Bronchial epithelial cell (primary cell): ENCODE results near the gene KIAA0232. TPM values are rescaled to one million over a fixed set of nuclear protein-coding genes. Genes with fewer than 3 reads are reported as not detected.

ENCODE experiments used
- DNase-seq: peaks from one replicate; pipeline ENCODE4 v3.0.0-alpha.2; 2010; ENCODE audit warnings: low read depth
- FAIRE-seq: peaks from 2 replicates; lab custom pipeline; 2011; peaks lifted over from hg19 to GRCh38; lab: Jason Lieb, UNC
- H3K27me3 ChIP-seq: 2 replicates; pipeline ENCODE4 v1.5.1; 2011; ENCODE audit warnings: low read length; ENCODE audit not compliant: control insufficient read depth, insufficient read depth
- H3K36me3 ChIP-seq: 2 replicates; pipeline ENCODE4 v1.5.1; 2011; ENCODE audit warnings: low read length; ENCODE audit not compliant: control insufficient read depth, insufficient read depth
- H3K4me3 ChIP-seq: 2 replicates; pipeline ENCODE4 v1.5.1; 2011; ENCODE audit warnings: mild to moderate bottlenecking, low read depth, low read length, control low read depth
- total RNA-seq: library from RNA; depleted of rRNA; stranded (reverse); fragments of >200 nt; gene quantifications from 2 replicates; pipeline ENCODE4 v1.2.1, GENCODE V29; 2014
- TF ChIP-seq, protein P1 (sequence below): IDR thresholded peaks from 2 replicates; pipeline ENCODE4 v1.5.1; 2011; ENCODE audit warnings: mild to moderate bottlenecking, moderate library complexity, low read length, control low read depth, inconsistent platforms; ENCODE audit not compliant: insufficient read depth, severe bottlenecking

KIAA0232 gene
- total RNA-seq, 1 donor from 2014 or later: 20.5 TPM

- Histone ChIP-seq H3K27me3 (no peaks in the 10 kb centered on the region), H3K4me3 (no peak overlapping the region), H3K36me3 (peaks cover 8% of the 10 kb centered on the region)
- no peak for DNase-seq
- TF ChIP-seq, protein P1, sequence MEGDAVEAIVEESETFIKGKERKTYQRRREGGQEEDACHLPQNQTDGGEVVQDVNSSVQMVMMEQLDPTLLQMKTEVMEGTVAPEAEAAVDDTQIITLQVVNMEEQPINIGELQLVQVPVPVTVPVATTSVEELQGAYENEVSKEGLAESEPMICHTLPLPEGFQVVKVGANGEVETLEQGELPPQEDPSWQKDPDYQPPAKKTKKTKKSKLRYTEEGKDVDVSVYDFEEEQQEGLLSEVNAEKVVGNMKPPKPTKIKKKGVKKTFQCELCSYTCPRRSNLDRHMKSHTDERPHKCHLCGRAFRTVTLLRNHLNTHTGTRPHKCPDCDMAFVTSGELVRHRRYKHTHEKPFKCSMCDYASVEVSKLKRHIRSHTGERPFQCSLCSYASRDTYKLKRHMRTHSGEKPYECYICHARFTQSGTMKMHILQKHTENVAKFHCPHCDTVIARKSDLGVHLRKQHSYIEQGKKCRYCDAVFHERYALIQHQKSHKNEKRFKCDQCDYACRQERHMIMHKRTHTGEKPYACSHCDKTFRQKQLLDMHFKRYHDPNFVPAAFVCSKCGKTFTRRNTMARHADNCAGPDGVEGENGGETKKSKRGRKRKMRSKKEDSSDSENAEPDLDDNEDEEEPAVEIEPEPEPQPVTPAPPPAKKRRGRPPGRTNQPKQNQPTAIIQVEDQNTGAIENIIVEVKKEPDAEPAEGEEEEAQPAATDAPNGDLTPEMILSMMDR: no peak
- no peak for FAIRE-seq
Observed at GRCh38 chr4:6920171-6920570, 137.6 kb downstream of the KIAA0232 start.

DNA sequence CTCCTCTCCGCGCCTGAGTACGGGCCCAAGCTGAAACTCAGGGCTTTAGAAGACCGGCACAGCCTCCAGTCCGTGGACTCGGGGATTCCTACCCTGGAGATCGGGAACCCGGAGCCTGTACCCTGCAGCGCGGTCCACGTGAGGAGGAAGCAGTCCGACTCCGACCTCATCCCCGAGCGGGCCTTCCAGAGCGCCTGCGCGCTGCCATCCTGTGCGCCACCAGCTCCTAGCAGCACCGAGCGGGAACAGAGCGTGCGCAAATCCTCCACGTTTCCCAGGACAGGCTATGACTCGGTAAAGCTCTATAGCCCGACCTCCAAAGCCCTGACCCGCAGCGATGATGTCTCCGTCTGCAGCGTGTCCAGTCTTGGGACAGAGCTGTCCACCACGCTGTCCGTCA, 141.0 kb downstream of the KIAA0232 start:
- H3K36me3 ChIP-seq: peaks cover 8% of the 10 kb centered on the region
- FAIRE-seq (peak; percentile 47), DNase-seq (no peak)
- TF ChIP-seq, protein P1: no peak
- H3K27me3 ChIP-seq: no peaks in the 10 kb centered on the region
- no peak overlapping the region for H3K4me3 ChIP-seq

DNA sequence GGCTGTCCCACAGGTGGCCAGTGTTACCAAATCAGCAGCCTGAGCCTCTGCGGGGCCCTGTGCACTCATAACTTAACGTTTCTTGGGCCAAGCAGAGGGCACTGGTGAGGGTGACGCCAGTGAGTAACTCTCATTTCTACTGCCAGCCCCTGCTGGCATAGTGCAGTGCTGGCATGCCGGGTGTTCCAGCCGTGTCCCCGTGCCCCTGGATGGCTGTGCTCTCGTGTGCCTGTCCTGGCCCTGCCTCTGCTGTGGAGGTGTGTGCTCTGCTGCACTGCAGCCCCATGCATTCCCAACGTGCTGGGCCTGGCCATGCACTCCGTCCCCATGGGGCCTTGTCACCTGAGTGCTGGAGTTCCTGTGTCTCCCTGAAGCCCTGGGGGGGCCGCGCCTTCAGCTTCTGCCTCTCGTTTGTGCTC, 141.8 kb downstream of the KIAA0232 start:
- Histone ChIP-seq H3K4me3 (no peak overlapping the region), H3K27me3 (no peaks in the 10 kb centered on the region), H3K36me3 (peaks cover 8% of the 10 kb centered on the region)
- no peak for FAIRE-seq
- TF ChIP-seq, protein P1: no peak
- DNase-seq: no peak

GRCh38 chr4:6925357-6925836, 142.9 kb downstream of the KIAA0232 start:
- H3K36me3 ChIP-seq: peaks cover 8% of the 10 kb centered on the region
- H3K4me3 ChIP-seq: no peak overlapping the region
- TF ChIP-seq, protein P1: no peak
- no peak for FAIRE-seq
- no peaks in the 10 kb centered on the region for H3K27me3 ChIP-seq
- no peak for DNase-seq

DNA sequence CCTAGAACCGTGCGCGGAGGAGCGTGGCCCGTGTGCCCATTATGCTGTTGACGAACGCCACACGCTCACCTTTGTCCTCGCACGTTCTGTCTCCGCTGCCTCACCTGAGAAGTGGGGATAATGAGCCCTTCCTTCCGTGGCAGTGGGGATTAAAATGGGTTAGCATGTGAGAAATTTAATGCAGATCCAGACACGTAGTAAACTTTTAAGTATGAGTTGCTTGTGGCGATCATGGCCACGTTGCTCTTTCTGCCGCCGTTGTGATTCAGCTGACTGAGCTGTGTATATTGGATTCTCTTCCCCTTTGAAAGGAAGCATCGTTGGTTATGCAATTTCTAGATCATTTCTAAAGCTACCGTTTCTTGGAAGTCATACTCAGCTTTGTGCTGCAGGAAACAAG, 143.6 kb downstream of the KIAA0232 start:
- TF ChIP-seq, protein P1: no peak
- DNase-seq: no peak

More for the DNA sequence above, 143.6 kb downstream of the KIAA0232 start:
- H3K36me3 ChIP-seq: peaks cover 8% of the 10 kb centered on the region
- H3K4me3 ChIP-seq: no peak overlapping the region
- no peak for FAIRE-seq
- no peaks in the 10 kb centered on the region for H3K27me3 ChIP-seq
